ENCODE measurements around the gene UGT1A10. TPM values are rescaled to one million over a fixed set of nuclear protein-coding genes. Genes with fewer than 3 reads are reported as not detected.
"Not testable (repeated sequence)": the region's sequence is repeated elsewhere in the genome, so short reads cannot be mapped to it uniquely, and the experiment has no call there.

Gene UGT1A10
- total RNA-seq, 2 donors from 2014 or later = not detected

- H3K9me3 ChIP-seq (ENCODE audit: control insufficient read depth, low read length, poor library complexity, severe bottlenecking); H3K27ac Mint-ChIP-seq; H3K4me1 Mint-ChIP-seq; H3K36me3 Mint-ChIP-seq (ENCODE audit: low read depth); ATAC-seq; DNase-seq; H3K4me3 Mint-ChIP-seq: not testable (repeated sequence)
- H3K27me3 Mint-ChIP-seq = peaks cover 20% of the 10 kb centered on the region
These were observed 14.4 kb upstream of the UGT1A10 start for GRCh38 chr2:233621863-233622262.

- ATAC-seq (no peak), DNase-seq (no peak)
- Mint-ChIP-seq H3K27ac (no peak overlapping the region), H3K27me3 (peaks cover 6% of the 10 kb centered on the region), H3K36me3 (ENCODE audit: low read depth) (no peaks in the 10 kb centered on the region), H3K4me3 (no peak overlapping the region), H3K4me1 (no peaks in the 10 kb centered on the region)
- peaks cover 4% of the 10 kb centered on the region for H3K9me3 ChIP-seq (ENCODE audit: control insufficient read depth, low read length, poor library complexity, severe bottlenecking)
These were observed 8.8 kb upstream of the UGT1A10 start for GRCh38 chr2:233627331-233628025.

DNA sequence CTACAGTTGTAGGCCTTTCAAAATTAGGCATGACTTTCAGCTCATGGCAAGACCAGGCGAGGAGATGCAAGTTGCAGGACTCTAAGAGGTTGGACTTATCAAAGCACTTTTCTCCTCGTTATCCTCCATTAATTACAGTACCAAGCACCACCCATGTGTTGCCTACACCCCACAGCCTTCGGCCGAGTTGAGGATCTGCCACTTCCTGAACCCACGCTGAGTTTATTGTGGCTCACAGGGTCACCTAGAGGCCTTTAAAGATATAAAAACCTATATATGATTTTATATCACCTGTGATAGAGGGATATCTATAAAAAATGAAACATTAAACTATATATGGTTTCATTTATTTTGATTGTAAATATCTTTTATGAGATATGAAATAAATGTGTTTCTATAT, 2.6 kb downstream of the UGT1A10 start:
- Mint-ChIP-seq H3K36me3 (ENCODE audit: low read depth) (peaks cover 2% of the 10 kb centered on the region), H3K4me1 (peaks cover 7% of the 10 kb centered on the region), H3K27me3 (peaks cover 28% of the 10 kb centered on the region), H3K4me3 (no peak overlapping the region), H3K27ac (no peak overlapping the region)
- no peaks in the 10 kb centered on the region for H3K9me3 ChIP-seq (ENCODE audit: control insufficient read depth, low read length, poor library complexity, severe bottlenecking)
- DNase-seq = no peak
- ATAC-seq = no peak

DNA sequence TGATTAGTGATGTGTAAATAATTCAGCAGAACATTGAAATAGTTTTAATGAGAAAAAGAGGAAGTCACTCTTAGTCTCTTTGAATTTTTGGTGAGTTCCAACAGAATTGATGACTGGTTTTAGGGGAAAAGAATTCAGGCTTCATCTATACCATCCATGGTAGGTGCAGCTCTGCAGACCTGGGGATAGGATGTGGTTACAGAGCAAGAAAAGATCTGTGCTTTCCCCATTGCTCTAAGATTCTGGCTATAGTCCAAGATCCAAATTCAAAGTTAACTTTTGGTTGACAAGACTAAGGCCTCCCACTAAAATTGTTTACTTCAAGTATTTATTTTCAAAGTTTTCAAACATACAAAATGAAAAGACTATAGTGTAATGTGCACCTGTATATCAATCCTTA, 3.6 kb downstream of the UGT1A10 start:
- peaks cover under 1% of the 10 kb centered on the region for H3K9me3 ChIP-seq (ENCODE audit: control insufficient read depth, low read length, poor library complexity, severe bottlenecking)
- ATAC-seq = peak; percentile 37
- Mint-ChIP-seq H3K36me3 (ENCODE audit: low read depth) (peaks cover 2% of the 10 kb centered on the region), H3K27me3 (peaks cover 23% of the 10 kb centered on the region), H3K27ac (no peak overlapping the region), H3K4me1 (peaks cover 7% of the 10 kb centered on the region), H3K4me3 (no peak overlapping the region)
- no peak for DNase-seq

DNA sequence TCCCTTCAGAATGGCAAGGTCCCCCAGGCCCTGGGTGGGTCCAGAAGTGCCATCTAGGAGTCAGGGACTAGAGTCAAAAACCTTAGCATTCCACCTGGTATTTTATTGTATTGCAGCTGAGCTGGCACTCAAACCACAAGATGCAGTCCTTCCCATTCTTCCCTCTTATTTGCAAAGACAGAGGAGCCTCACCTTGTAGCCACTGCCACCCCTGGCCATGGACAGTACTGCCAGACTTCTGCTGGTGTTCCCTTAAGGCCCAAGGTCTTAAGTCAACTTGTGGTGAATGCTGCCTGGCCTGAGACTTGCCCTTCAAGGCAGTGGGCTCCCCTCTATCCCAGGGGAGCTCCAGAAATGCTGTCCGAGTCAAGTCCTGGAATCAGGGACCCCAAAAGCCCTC, 6.9 kb downstream of the UGT1A10 start:
- DNase-seq (no peak), ATAC-seq (no peak)
- H3K27me3 Mint-ChIP-seq = peaks cover 9% of the 10 kb centered on the region
- no peak overlapping the region for H3K27ac Mint-ChIP-seq
- peaks cover 9% of the 10 kb centered on the region for H3K36me3 Mint-ChIP-seq (ENCODE audit: low read depth)
- peaks cover 7% of the 10 kb centered on the region for H3K4me1 Mint-ChIP-seq
- peaks cover 2% of the 10 kb centered on the region for H3K9me3 ChIP-seq (ENCODE audit: control insufficient read depth, low read length, poor library complexity, severe bottlenecking)
- H3K4me3 Mint-ChIP-seq = no peak overlapping the region

DNA sequence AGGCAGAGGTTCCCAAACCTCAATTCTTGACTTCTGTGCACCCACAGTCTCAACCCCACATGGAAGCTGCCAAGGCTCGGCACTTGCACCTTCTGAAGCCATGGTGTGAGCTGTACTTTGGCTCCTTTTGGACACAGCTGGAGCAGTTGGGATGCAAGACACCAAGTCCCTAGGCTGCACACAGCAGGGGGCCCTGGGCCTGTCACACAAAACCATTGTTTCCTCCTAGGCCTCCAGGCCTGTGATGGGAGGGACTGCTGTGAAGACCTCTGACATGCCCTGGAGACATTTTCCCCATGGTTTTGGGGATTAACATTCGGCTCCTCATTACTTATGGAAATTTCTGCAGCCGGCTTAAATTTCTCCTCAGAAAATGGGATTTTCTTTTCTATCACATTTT, 9.8 kb downstream of the UGT1A10 start:
- not testable (repeated sequence) for H3K9me3 ChIP-seq (ENCODE audit: control insufficient read depth, low read length, poor library complexity, severe bottlenecking); H3K36me3 Mint-ChIP-seq (ENCODE audit: low read depth); H3K27ac Mint-ChIP-seq; H3K4me3 Mint-ChIP-seq; H3K4me1 Mint-ChIP-seq; DNase-seq; ATAC-seq
- peaks cover 19% of the 10 kb centered on the region for H3K27me3 Mint-ChIP-seq

- peaks cover 4% of the 10 kb centered on the region for H3K36me3 Mint-ChIP-seq (ENCODE audit: low read depth)
- no peaks in the 10 kb centered on the region for H3K4me1 Mint-ChIP-seq
- no peak overlapping the region for H3K4me3 Mint-ChIP-seq
- DNase-seq = no peak
- ATAC-seq = no peak
- no peak overlapping the region for H3K27ac Mint-ChIP-seq
- H3K27me3 Mint-ChIP-seq = peaks cover 46% of the 10 kb centered on the region
- no peaks in the 10 kb centered on the region for H3K9me3 ChIP-seq (ENCODE audit: control insufficient read depth, low read length, poor library complexity, severe bottlenecking)
These were observed 14.7 kb downstream of the UGT1A10 start for GRCh38 chr2:233650981-233651380.

- no peak for ATAC-seq
- no peaks in the 10 kb centered on the region for H3K9me3 ChIP-seq (ENCODE audit: control insufficient read depth, low read length, poor library complexity, severe bottlenecking)
- H3K36me3 Mint-ChIP-seq (ENCODE audit: low read depth) = peaks cover 3% of the 10 kb centered on the region
- no peak overlapping the region for H3K27ac Mint-ChIP-seq
- H3K4me3 Mint-ChIP-seq = no peak overlapping the region
- peaks cover 49% of the 10 kb centered on the region for H3K27me3 Mint-ChIP-seq
- DNase-seq = no peak
- no peaks in the 10 kb centered on the region for H3K4me1 Mint-ChIP-seq
These were observed 15.2 kb downstream of the UGT1A10 start for GRCh38 chr2:233651430-233651829.

DNA sequence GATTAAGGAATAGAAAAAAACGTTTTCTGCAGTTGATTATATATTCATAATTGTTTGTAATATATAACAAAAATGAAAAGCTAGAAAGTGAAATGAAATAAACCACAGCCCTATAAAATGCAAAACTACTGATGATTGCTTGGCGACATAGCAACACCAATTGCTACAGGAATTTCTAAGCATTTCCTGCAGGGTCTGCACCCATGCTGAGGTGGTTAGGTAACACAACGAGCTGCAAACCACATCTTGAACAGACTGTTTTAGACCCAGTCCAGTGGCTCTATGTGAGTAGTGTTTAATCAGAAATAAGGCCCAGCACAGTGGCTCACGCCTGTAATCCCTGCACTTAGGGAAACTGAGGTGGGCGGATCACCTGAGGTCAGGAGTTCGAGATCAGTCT, 18.3 kb downstream of the UGT1A10 start:
- Mint-ChIP-seq H3K27me3 (peaks cover 60% of the 10 kb centered on the region), H3K36me3 (ENCODE audit: low read depth) (no peaks in the 10 kb centered on the region), H3K4me1 (no peaks in the 10 kb centered on the region), H3K4me3 (no peak overlapping the region), H3K27ac (no peak overlapping the region)
- no peak for ATAC-seq
- no peak for DNase-seq
- H3K9me3 ChIP-seq (ENCODE audit: control insufficient read depth, low read length, poor library complexity, severe bottlenecking) = no peaks in the 10 kb centered on the region

- H3K4me1 Mint-ChIP-seq = no peaks in the 10 kb centered on the region
- H3K27me3 Mint-ChIP-seq = peaks cover 62% of the 10 kb centered on the region
- H3K4me3 Mint-ChIP-seq = no peak overlapping the region
- H3K27ac Mint-ChIP-seq = no peak overlapping the region
- no peak for DNase-seq
- no peaks in the 10 kb centered on the region for H3K9me3 ChIP-seq (ENCODE audit: control insufficient read depth, low read length, poor library complexity, severe bottlenecking)
- ATAC-seq = no peak
- no peaks in the 10 kb centered on the region for H3K36me3 Mint-ChIP-seq (ENCODE audit: low read depth)
These were observed 18.8 kb downstream of the UGT1A10 start for GRCh38 chr2:233655043-233655442.

DNA sequence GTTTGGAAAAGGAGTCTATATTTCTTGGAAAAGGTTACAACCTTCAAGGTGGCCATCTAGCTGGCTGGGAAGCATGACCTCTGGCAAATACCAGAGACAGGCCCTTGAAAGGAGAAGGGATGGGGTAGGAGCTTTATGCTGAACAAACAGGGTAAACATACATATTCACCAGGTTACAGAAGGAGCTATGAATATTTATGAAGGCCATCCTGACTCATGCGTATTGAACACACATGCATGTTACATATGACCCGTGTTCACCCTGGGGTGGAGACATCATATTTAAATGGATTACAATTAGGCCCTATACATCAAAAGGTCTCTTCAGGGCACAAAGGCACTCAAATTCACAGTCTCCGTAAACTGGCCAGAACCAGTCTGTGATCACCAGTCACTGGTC, 19.7 kb downstream of the UGT1A10 start:
- DNase-seq; H3K4me1 Mint-ChIP-seq; H3K9me3 ChIP-seq (ENCODE audit: control insufficient read depth, low read length, poor library complexity, severe bottlenecking); H3K36me3 Mint-ChIP-seq (ENCODE audit: low read depth); H3K4me3 Mint-ChIP-seq; ATAC-seq; H3K27ac Mint-ChIP-seq: not testable (repeated sequence)
- H3K27me3 Mint-ChIP-seq = peaks cover 60% of the 10 kb centered on the region

DNA sequence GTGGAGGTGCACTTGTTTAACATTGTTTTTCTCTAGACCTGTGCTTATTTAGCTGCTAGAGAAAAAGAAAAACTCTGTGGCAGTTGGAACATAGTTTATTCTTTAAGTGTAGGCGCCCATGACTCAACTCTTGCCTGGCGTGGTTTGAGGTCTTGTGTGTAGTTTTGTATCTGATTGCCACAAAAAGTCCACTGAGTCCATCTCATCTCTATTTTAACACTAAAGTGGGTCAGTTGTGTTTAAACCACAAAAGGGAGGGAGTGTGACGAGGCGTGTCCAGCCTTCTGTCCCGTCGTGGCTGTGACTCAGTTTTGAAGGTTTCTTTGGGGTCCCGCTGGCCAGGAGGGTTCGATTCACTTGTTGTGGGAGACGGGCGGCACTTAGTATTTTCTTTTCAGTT, 20.2 kb downstream of the UGT1A10 start:
- peaks cover 59% of the 10 kb centered on the region for H3K27me3 Mint-ChIP-seq

DNA sequence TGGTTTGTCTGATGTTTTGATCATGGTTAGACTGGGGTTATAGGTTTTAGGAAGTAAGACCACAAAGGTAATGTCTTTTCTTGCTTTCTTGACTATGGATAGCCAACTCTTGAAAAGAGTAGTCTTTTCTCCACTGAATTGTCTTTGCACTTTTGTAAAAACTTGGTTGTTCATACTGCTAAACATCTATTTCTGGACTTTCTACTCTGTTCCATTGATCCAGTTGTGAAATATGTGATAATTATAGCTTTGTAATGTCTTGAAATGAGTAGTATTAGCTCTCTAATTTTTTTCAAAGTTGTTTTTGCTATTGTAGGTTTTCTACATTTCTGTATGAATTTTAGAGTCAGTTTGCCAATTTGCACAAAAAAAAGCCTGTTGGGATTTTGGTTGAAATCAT, 22.4 kb downstream of the UGT1A10 start:
- Mint-ChIP-seq H3K4me1 (no peaks in the 10 kb centered on the region), H3K36me3 (ENCODE audit: low read depth) (no peaks in the 10 kb centered on the region), H3K4me3 (no peak overlapping the region), H3K27me3 (peaks cover 42% of the 10 kb centered on the region), H3K27ac (no peak overlapping the region)
- H3K9me3 ChIP-seq (ENCODE audit: control insufficient read depth, low read length, poor library complexity, severe bottlenecking) = no peaks in the 10 kb centered on the region
- no peak for ATAC-seq
- DNase-seq = no peak

More for the DNA sequence above, 20.2 kb downstream of the UGT1A10 start:
- Mint-ChIP-seq H3K36me3 (ENCODE audit: low read depth) (no peaks in the 10 kb centered on the region), H3K4me3 (no peak overlapping the region), H3K4me1 (no peaks in the 10 kb centered on the region), H3K27ac (no peak overlapping the region)
- DNase-seq (no peak), ATAC-seq (no peak)
- H3K9me3 ChIP-seq (ENCODE audit: control insufficient read depth, low read length, poor library complexity, severe bottlenecking) = no peaks in the 10 kb centered on the region

DNA sequence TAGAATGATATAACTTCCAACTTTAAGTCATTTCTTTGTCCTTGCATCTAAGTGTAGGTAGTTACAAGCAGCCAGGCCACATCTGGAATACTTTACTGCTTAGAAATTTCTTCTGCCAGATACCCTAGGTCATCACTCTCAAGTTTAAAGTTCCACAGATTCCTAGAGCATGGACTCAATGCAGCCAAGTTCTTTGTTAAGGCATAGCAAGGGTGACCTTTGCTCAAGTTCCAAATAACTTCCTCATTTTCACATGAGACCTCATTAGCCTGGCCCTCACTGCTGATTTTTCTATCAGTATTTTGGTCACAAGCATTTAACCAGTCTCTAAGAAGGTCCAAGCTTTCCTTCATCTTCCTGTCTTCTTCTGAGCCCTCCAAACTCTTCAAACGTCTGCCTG, 27.7 kb downstream of the UGT1A10 start:
- Mint-ChIP-seq H3K4me1 (no peaks in the 10 kb centered on the region), H3K27me3 (peaks cover 20% of the 10 kb centered on the region), H3K36me3 (ENCODE audit: low read depth) (no peaks in the 10 kb centered on the region), H3K27ac (no peak overlapping the region), H3K4me3 (no peak overlapping the region)
- no peak for DNase-seq
- no peaks in the 10 kb centered on the region for H3K9me3 ChIP-seq (ENCODE audit: control insufficient read depth, low read length, poor library complexity, severe bottlenecking)
- no peak for ATAC-seq

Data from T-helper 17 cell (primary cell).